NCI-H2227 (cell line): ENCODE measurements around the gene SPATA31E1.

Experiments used
- DNase-seq: peaks from one replicate; lab custom pipeline; 2025; ENCODE audit not compliant: unreplicated experiment; lab: John Stamatoyannopoulos, UW

The SPATA31E1 gene

DNA sequence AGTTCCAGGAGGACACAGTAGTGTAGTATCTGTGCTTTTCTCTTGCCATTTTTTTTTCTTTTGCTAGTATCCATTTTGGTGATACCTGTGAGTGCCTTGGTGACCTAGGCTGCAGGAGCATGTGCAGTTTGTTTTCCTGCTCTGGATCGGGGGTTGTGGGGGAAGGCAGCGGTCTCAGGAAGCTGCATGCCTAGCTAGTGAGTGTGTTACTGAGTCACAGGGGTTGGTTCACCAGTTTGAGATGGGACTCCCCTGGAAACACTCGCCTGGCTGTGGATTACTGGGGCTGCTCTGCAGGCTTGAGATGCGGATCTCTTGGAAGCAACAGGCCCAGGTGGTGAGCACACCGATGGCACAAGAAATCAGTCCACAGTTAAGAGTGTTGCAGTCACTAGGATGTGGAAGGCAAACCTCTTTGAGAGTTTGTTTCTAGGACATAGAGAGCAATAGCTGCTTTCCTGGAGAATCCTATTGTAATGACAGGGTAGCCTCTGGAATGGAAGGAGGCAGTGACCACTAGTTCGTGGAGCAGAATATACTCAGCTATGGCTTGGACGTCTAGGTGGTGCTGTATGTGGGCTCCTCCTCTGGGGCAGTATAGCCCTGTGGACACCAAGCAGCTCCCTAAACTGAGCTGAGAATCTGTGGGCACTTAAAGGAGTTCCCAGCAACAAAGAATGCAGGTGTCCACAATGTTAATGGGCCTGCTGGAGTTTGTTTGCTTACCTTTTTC lies 20.0 kb upstream of the SPATA31E1 start:
- no peak for DNase-seq

GRCh38 chr9:87863882-87864465 lies 18.7 kb upstream of the SPATA31E1 start:
- DNase-seq, result no peak

GRCh38 chr9:87864915-87865314 lies 17.8 kb upstream of the SPATA31E1 start:
- no peak for DNase-seq

DNA sequence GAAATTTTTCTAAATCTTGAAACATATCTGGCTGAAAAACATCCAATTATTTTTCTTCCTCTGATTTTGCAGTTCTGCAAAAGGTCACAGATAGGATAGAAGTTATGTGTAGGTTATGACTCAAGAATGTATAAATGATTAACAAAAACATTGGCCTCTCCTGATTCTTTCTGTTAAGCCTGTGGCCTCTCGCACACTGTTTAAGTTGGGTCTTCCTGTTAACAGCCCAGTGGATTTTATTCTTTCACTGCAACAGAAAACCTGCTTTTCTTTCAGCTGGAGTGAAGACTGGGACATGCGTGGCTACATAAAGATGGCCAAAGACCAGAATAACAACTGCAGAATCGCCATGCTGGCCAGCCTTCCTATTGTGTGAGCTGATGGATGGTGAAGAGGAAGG lies 17.1 kb upstream of the SPATA31E1 start:
- no peak for DNase-seq

DNA sequence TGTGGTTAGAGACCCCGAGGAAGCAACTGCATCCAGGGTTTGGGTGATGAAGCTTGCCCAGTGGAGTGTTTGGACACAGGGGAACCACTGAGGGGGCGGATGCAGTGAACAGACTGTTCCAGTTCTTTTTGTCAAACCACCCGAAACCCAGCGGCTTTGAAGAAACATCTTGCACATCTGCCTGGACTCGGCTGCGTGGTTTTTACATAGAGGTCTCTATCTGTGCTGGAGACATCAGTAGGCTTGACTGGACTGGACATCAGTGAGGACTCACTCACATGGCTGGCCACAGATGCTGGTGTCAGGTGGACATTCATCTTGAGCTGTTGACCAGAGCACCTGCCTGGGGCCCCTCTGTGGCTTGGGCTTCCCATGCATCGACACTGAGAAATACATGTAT lies 15.3 kb upstream of the SPATA31E1 start:
- no peak for DNase-seq

DNA sequence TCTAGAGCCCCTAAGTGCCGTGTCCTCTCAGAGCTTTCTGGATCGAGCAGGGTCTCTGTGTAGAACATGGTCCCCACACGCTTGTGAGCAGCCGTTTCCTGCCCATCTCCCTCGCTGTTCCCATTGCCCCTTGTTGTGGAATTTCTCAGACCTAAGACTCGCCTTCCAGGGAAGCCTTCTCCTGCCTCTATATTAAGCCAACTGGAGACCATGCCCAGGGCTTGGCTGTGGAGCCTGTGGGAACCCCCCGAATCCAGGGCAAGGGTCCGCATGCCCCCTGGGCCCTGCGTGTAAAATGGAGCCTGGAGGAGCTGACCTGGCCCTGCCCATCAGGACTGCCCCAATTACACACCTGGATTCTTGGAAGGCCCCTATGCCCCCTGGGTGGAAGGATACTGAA lies 14.5 kb upstream of the SPATA31E1 start:
- DNase-seq, result no peak

- no peak for DNase-seq
Measured at GRCh38 chr9:87868635-87869034, 14.0 kb upstream of the SPATA31E1 start.

DNA sequence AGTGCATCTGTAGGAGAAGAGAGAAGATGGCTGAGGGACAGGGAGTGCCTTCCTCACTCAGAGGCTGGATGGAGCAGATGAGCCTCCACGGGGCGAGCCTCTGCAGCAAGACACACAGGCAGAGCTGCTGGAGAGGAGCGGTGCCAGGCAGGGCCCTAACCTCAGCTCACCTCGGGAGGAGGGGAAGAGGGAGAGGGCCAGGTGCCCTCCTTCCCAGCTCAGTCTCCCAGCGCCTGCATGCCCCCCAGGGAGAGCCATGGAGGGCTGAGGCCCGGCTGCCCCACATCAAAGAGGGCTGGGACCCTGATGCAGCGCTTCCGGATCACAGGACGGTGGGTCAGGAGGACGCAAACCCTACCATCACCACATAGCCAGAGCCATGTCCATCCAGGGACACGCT lies 13.6 kb upstream of the SPATA31E1 start:
- no peak for DNase-seq

DNA sequence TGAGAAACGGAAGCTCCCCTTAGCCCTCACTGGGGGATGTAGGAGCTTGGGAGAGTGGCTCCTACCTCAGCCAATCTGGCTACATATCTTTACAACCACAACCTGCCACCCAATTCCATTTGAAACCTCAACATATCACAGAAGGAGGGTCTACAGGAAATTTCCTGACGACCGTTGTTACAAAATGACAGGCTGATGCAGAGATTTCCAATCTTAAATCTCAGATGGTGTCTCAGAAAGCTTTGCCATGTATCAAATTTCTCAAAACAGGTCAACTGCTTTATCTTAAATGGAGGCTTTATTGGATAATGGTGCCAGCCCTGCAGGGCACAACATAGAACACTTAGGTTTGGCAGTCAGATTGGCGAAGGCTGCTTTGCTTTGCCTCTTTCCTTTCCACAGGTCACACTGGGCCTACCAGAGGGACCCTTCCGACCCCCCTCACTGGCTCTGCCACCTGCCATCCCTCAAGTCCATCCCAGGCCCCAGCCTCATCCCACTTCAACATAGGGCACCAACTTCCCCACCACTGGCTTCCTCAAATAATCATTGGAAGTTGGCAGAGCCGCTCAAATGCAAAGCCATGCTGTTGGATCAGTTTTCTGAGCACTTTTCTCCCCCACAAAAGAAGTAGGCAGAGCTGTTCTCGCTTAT lies 11.1 kb upstream of the SPATA31E1 start:
- DNase-seq, result no peak

DNA sequence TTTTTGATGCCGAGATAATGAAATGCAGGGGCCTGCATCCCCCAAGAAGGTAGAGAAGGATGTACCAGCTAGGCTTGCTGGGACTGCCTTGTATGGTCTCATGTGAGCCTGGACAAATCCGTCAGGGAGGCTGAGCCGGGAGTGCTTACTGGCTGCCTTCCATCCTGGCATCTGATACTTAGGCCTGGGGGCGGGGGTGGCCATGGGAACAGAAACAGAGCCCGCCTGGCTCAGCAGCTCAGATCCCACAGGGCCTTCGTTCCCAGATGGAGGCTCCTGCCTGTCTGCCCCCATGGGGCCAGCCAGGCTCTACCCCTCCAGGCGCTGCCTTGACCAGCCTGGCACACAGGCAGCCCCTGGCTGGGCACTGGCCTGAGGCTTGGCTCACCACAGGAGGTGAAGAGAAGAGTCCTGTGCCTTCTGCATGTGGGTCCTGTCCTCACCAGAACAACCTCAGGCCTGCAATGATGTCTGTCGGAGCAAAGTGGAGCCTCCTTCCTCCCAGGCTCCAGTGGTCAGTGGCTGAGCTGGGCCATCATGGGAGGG lies 10.5 kb upstream of the SPATA31E1 start:
- DNase-seq, result no peak

GRCh38 chr9:87873607-87874303 lies 8.9 kb upstream of the SPATA31E1 start:
- no peak for DNase-seq

DNA sequence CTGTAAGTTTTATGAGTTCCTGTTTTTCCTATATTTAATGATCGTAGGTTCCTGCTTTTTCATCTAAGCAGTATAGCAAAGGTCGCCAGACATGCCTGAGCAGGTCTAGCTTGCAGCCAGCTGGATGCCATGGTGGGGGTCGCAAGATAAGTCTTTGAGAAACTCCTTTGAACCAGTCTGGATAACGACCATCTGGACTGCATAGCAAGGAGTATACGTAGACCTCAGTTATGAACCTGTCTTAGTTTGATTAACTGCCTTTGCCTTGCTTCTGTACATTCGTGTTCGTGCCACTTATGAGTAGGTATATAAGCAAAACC lies 8.4 kb upstream of the SPATA31E1 start:
- no peak for DNase-seq

DNA sequence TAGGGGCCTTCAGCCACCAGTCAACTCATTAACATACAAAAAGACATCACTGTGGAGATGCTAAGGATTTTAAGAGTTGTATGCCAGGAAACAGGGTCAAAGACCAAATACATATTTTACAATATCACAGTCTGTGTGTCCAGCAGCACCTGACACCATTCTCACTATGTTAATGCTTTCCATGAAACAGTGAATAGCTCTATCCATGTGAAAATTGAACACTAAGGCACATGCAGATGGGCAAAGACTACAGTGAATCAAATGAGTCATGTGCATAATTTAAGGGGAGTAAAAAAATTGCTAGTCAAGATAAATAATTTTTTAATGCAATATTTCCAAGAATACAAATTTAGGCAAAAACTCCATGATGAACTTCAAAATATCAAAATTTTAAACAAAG lies 7.6 kb upstream of the SPATA31E1 start:
- DNase-seq, result no peak

DNA sequence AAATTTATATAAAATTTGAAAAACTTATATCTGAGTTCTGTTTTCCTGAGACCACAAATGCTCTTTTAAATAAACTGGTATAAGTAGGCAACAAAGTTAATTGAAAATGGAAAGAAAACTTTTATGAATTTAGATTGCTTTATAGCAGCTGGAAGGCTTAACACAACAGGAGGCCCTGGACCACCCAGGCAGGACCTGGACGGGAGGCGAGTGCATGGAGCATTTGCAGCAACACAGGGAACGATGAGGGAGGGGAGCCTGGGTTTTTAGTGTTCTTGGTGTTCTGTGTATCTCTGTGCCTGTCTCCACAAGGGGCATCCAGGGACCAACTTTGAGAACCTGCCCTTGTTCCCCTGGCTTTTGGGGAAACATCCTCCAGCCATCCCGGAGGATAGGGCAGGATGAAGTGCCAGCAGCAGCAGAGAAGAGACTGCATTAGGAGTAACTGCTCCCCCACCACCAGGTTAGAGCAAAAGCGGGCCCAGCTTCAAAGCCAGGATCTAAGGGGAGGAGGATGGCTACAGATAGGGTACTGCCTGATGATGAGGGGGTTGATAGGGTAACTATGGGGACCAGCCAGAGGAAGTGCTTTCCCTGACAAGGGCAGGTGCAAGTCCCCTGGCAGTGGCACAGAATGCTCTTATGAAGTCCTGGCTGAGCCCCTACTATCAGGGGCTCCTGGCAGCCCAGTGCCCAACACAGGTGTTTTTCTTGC lies 6.7 kb upstream of the SPATA31E1 start:
- no peak for DNase-seq

- DNase-seq, result no peak
Measured at GRCh38 chr9:87876708-87877107, 6.0 kb upstream of the SPATA31E1 start.

DNA sequence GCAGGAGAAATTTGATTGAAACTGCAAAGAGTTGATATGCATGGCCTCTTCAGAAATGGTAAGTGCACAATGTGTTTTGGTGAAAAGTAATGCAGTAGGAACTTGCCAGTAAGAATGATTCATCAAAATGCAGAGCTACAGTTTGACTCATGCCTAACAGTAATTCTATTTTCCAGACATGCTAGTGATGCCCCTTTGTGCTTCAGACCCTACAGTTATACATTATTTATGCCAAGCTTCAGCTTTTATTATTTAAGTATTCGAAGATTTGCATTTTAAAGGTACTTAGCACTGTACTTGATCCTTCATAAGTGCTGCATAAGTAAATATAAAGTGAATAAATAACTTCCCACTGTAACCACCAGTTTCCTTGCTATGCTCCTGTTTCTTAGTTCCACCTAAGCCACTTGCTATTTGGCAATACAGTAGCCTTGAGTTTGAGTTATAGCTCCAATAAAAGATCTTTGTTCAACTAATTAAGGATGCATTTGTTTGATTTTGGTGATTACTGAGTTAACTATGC lies 3.6 kb upstream of the SPATA31E1 start:
- no peak for DNase-seq

DNA sequence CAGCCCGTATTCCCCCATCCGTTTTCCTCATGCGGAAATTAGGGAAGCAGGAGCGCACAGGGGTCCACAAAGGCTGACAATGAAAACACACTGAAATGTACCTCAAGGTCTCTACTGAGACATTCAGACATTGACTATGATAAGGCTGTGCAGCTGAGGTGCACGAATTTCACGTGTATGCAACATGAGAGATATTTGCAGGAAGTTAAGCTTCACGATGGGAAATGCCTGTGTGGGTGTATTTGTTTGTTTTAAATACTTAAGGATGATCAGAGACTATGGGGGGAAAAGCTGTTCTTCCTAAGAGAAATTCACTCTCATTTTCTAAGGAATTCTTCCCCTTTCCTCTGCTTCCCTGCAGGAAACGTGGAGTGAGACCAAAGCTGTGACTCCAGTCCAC lies 2.6 kb upstream of the SPATA31E1 start:
- DNase-seq, result no peak

DNA sequence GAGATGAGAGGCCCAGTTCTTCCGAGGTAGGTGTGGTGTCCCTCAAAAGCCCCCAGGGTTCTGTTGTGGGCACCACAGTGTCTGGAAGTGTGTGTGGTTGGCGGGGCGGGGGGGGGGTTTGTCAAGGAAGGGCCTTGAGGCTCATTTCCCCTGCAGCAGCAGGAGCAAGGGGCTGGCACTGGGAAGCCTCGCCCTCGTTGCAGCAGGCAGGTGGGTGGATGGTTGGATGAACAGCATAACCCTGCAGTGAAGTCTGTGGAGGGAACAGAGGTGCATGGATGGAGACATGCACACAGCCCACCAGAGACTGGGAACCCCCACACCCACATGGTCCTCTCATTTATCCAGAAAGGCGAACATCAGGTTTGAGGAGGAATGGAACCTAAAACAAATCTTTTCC lies 2.0 kb upstream of the SPATA31E1 start:
- DNase-seq, result no peak

DNA sequence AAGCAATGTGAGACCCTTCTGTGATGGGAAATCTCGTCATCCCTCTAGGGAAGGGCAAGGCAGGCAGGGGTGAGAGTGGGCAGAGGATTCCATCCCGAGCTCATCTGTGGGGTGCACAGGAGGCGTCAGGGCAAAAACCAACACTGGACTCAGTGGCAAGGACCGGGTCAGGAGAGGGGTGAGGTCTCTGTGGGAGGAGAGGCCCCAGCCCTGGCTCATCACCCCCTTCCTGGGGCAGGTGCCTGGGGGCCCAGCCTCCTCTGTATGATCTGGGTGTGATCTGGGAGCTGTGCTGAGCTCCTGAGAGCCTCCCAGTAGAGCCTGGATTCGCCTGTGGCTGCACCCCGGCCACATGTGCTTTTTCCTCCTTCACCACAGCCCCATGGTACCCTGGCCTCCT lies 597 bp downstream of the SPATA31E1 start:
- DNase-seq, result no peak

- no peak for DNase-seq
Measured at GRCh38 chr9:87883990-87884389, 1.3 kb downstream of the SPATA31E1 start.
